Dendritic cell treated with granulocyte-macrophage colony-stimulating factor and Interleukin-4, amounts not matched to agents 40 ng/mL and 50 ng/mL, for 4 days (primary cell): ENCODE data around the gene PTPRS.

Source experiments
- H3K27ac Mint-ChIP-seq: one replicate; pipeline ENCODE4 v1.8.0; 2022; ENCODE audit warnings: mild to moderate bottlenecking, mixed read lengths
- H3K27me3 Mint-ChIP-seq: one replicate; pipeline ENCODE4 v1.8.0; 2022; ENCODE audit warnings: mild to moderate bottlenecking, mixed read lengths
- H3K36me3 Mint-ChIP-seq: one replicate; pipeline ENCODE4 v1.8.0; 2022; ENCODE audit warnings: low read depth, mixed read lengths
- H3K4me1 Mint-ChIP-seq: one replicate; pipeline ENCODE4 v1.8.0; 2022; ENCODE audit warnings: low read depth, mixed read lengths
- H3K4me3 Mint-ChIP-seq: one replicate; pipeline ENCODE4 v1.8.0; 2022; ENCODE audit warnings: mild to moderate bottlenecking, moderate library complexity, mixed read lengths
- H3K9me3 Mint-ChIP-seq: one replicate; pipeline ENCODE4 v1.8.0; 2022; ENCODE audit warnings: mixed read lengths
- intact Hi-C: fragments of 100-400 bp; cut with micrococcal nuclease; formaldehyde crosslinking; loops from one replicate; pipeline ENCODE4 v1.15.0; 2022

Gene PTPRS

DNA sequence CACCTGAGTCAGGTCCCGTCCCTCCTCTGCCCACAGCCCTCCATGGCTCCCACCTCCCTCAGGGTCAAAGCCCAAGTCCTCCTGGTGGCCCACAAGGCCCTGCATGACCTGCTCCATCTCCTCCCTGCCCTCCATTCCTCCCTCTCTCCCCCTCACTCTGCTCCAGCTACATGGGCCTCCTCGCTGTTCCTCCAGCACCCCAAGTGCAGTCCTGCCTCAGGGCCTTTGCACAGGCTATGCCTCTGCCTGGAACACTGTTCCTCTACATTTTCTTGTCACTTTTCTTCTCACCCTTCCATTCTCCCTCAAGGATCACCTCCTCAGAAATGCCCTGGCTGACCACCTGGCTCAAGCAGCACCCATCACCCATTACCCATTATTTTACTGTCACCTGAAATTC lies 41.5 kb downstream of the PTPRS start:
- intact Hi-C loops, result no loop called here
- Mint-ChIP-seq H3K4me1 (no peaks in the 10 kb centered on the region), H3K4me3 (no peak overlapping the region), H3K36me3 (no peaks in the 10 kb centered on the region), H3K9me3 (no peaks in the 10 kb centered on the region), H3K27me3 (peaks cover 9% of the 10 kb centered on the region), H3K27ac (no peak overlapping the region)

DNA sequence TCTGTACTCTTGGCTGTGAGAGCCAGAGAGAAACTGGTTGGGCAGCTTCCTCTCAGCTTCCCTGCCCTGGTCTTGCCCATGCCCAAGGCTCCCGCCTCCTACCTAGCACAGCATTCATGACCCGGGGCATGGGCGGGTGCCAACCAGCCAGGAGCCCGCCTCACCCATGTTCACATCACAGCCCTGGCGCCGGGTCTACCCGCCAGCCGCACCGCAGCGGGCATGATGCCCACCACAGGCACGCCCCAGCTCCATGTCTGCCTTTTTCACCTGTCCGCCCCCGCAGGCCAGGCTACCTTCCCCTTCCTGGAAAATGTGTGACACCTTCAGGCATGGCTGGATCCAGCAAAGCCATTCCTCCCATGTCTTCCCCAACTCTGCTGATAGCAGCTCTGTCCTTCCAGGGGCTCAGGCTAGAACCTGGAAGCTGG lies 42.1 kb downstream of the PTPRS start:
- no peak overlapping the region for H3K27ac Mint-ChIP-seq
- peaks cover 15% of the 10 kb centered on the region for H3K27me3 Mint-ChIP-seq
- H3K4me3 Mint-ChIP-seq, result no peak overlapping the region
- H3K36me3 Mint-ChIP-seq, result no peaks in the 10 kb centered on the region
- intact Hi-C loops, result no loop called here
- H3K9me3 Mint-ChIP-seq, result no peaks in the 10 kb centered on the region
- H3K4me1 Mint-ChIP-seq, result no peaks in the 10 kb centered on the region

DNA sequence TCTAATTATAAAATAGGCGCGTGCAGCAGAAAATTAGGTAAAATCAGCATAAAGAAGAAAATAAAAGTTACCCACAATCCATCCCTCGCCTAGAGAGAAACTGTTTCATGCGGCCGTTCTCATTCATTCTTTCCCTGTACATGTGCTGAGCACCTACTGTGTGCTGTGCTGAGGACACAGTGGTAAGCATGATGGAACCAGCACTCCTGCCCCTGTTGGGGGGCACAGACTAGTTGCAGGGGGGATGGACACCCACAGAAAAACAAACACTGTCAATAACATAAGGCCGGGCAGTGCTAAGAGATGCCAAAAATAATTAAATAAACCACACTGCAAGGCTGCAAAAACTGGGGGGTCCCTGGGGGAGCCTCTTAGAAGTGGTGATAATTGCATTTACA lies 43.3 kb downstream of the PTPRS start:
- Mint-ChIP-seq H3K36me3 (no peaks in the 10 kb centered on the region), H3K27me3 (peaks cover 21% of the 10 kb centered on the region), H3K9me3 (no peaks in the 10 kb centered on the region), H3K4me3 (no peak overlapping the region), H3K4me1 (no peaks in the 10 kb centered on the region), H3K27ac (no peak overlapping the region)
- intact Hi-C loops, result no loop called here

DNA sequence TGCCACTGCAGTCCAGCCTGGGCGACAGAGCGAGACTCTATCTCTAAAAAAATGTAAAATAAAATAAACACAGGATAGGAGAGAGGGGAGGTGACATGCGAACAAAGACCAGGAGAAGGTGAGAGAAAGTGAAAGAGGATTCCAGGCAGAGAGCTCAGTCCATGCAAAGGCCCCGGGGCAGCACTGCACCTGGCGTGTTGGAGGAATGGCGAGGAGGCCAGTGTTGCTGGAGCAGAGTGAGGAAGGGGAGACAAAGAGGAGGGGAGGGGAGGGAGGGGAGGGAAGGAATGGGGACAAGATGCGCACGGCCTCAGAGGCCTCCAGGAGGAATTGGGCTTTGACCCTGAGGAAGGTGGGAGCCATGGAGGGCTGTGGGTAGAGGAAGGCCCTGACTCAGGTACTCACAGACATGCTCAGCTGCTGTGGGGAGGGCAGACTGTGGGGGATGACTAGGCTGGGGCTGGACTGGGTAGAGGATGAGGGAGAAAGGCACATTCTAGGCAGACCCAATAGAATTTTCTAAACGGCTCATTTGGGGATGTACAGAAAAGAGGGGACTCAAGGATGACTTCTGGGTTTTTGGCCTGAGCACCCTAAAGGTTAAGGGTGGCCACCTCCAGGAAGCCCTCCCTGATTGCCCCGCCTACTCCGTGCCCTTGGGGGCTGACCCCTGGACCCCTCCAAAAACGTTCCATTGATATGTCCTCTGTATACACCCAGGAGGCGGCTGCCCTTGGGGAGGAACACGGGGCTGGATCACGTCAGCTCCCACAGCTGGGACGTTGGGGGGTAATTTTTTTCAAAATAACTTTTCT lies 43.9 kb downstream of the PTPRS start:
- Mint-ChIP-seq H3K4me1 (no peaks in the 10 kb centered on the region), H3K27me3 (peaks cover 27% of the 10 kb centered on the region), H3K36me3 (no peaks in the 10 kb centered on the region), H3K9me3 (no peaks in the 10 kb centered on the region), H3K27ac (no peak overlapping the region), H3K4me3 (no peak overlapping the region)
- intact Hi-C loops, result no loop called here

DNA sequence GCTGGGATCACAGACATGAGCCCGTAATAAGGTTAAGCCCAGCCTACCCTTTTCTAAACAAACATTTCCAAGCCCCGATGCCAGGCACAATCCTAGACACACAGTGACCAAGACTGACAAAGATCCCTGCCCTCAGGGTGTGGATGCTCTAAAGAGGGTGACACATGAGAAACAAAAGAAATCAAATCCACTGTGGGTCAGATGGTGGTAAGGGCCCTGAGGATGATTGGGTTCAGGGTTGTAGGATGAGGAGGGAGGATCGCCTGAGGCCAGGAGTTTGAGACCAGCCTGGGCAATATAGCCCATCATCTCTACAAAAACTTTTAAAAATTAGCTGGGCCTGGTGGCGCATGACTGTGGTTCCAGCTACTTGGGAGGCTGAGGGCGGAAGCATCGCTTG lies 44.6 kb downstream of the PTPRS start:
- Mint-ChIP-seq H3K27me3 (peaks cover 32% of the 10 kb centered on the region), H3K36me3 (no peaks in the 10 kb centered on the region), H3K4me1 (no peaks in the 10 kb centered on the region), H3K4me3 (no peak overlapping the region), H3K27ac (no peak overlapping the region), H3K9me3 (no peaks in the 10 kb centered on the region)
- intact Hi-C loops, result no loop called here

DNA sequence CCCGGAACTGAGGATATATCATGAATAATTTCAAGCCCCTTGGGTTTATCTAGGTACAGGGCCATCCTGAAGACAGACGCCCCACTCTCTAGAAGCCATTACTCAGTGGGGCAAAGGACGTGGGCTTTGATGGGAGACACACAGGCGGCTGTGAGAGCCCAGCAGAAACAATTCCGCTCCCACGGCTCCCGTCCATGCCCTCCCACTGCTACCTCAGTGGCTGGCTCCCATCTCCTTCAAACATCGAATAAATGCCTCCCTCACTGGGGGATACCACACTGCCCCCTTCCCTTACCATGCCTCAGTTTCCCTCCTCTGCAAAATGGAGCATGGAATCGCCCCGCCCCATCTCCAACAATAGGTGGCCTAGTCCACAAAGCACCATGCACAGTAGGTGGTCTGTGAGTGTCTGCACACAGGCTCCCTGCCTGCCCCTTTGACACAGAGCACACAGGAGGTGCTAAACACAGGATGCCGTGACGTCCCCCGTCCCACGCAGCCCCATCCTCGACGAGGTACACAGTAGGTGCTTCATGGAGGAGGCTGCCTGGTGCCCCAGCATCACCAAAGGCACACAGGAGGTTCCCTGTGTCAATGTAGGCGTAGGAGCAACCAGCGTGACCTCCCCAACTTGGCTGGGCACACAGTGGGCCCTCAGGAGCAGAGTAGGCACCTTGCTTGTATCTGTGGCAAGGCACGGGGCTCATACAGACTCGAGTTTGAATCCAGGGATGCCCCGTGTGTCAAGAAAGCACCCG lies 46.0 kb downstream of the PTPRS start:
- Mint-ChIP-seq H3K27ac (no peak overlapping the region), H3K36me3 (no peaks in the 10 kb centered on the region), H3K9me3 (no peaks in the 10 kb centered on the region), H3K4me3 (no peak overlapping the region), H3K27me3 (peaks cover 34% of the 10 kb centered on the region), H3K4me1 (no peaks in the 10 kb centered on the region)
- intact Hi-C loops, result no loop called here

DNA sequence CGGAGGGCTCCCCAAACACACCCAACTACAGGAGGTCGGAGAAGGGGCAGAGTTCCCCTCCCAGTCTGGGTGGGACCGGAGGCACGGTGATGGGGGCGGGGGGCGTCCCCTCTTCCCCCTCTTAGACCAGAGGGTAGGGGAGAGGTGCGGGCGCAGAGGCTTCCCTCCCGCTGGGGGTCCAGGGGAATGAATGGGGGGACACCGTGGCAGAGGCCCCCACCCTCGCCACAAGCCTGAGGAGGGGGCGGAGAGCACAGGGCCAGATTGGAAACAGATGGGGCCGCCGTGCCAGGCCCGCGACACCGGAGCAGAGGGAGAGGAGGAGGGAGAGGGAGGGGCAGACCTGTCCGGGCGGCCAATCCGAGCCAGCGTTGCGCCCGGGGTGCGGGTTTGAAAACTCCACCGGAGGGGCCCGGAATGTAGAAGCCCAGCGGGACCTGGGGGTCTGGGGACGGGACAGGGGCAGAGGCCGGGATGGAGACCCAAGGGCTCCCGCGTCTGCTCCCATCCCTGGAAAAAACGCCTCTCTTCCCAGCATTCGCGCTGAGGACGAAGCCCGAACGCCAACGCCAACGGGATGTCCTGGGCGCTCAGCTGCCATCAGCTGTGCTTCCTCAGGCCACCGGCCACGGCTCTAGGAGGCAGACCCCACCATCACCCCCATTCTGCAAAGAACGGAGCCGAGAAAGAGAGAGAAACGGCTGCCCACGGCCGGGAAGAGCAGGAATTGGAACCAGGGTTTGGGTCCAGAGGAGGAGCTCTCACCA lies 46.8 kb downstream of the PTPRS start:
- no peak overlapping the region for H3K4me3 Mint-ChIP-seq
- intact Hi-C loops, result no loop called here
- peaks cover 34% of the 10 kb centered on the region for H3K27me3 Mint-ChIP-seq
- no peaks in the 10 kb centered on the region for H3K36me3 Mint-ChIP-seq
- H3K9me3 Mint-ChIP-seq, result no peaks in the 10 kb centered on the region
- H3K4me1 Mint-ChIP-seq, result no peaks in the 10 kb centered on the region
- H3K27ac Mint-ChIP-seq, result no peak overlapping the region

DNA sequence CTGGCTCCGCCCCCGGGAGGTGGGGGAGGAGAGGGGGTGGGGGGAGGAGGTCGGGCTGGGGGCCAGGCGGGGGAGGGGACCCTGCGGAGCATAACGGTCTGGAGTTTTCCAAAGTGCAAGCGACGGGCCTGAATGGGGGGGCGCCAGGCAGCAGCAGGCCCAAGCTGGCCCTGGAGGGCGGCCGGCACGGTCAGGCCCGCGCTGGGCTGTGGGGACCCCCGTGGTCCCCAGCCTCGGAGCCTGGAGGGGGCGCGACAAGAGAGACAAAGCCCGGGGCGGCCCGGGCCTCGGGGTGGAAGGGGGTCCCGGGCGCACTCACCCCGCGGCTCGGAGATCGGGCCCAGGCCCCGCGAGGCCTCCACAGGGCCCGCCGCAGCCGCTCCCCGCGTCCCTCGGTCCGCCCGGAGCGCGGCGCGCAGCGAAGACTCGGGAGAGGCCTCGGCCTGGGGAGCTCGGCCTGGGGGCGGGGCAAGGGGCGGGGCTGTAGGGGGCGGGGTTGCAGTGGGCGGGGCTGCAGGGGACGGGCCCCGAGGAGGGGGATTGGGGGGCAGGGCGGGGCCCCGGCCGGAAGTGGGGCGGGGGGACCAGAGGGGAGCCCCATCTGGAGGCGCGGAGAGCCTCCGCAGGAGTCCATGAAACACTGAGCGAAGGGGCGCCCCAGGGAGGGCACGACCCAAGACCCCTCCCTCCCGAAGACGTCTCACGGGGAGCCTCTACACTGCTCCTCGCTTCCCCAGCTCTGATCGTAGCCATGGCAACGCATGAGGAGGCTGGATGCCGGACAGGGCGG lies 47.6 kb downstream of the PTPRS start:
- intact Hi-C loops, result no loop called here
- no peak overlapping the region for H3K4me3 Mint-ChIP-seq
- H3K27ac Mint-ChIP-seq, result no peak overlapping the region
- H3K4me1 Mint-ChIP-seq, result no peaks in the 10 kb centered on the region
- no peaks in the 10 kb centered on the region for H3K36me3 Mint-ChIP-seq
- peaks cover 34% of the 10 kb centered on the region for H3K27me3 Mint-ChIP-seq
- H3K9me3 Mint-ChIP-seq, result no peaks in the 10 kb centered on the region

DNA sequence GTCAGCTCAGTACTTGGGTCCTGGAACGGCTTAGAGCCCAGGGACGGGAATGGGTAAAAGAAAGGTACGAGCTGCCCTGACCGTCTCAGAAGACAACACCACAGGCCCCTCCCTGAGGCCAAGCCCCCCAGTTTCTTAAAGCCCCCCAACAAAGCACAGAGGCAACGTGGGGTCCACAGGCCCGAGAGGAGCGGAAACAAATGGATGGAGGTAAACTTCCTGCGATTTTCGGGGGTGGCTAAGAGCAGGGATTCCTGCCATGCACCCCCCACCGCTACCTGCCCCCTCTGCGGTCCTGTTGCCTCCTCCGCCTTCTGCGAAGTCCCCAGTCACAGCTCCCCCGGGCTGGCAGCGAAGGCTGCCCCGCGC lies 48.2 kb downstream of the PTPRS start:
- intact Hi-C loops, result no loop called here
- H3K9me3 Mint-ChIP-seq, result no peaks in the 10 kb centered on the region
- H3K27me3 Mint-ChIP-seq, result peaks cover 34% of the 10 kb centered on the region
- H3K4me3 Mint-ChIP-seq, result no peak overlapping the region
- H3K36me3 Mint-ChIP-seq, result no peaks in the 10 kb centered on the region
- H3K27ac Mint-ChIP-seq, result no peak overlapping the region
- no peaks in the 10 kb centered on the region for H3K4me1 Mint-ChIP-seq

DNA sequence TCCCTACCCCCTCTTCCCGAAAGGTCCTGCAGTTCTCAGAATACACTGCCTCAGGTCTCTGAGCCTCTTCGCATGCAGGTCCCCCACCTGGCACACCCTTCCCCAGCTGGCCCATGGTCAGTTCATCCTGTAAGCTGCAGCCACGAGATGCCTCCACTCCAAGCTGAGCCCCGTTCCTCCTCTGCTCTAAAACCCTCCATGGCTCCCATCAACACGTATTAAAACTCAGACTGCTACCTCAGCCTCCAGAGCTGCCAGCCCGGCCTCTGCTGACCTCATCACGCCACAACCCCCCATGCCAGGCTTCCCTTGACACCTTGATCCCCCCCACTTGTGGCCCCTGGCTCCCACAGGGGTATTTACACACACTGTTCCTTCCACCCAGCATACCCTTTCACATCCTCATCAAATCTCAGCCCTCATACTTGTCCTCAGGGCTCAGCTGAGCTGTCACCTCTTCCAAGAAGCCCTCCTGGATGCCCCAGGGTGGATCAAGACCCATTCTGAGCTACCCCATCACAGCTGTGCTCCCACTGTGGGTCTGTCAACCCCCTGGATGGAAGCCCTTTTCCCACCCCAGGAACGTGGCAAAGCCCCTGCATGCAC lies 48.9 kb downstream of the PTPRS start:
- H3K9me3 Mint-ChIP-seq, result no peaks in the 10 kb centered on the region
- intact Hi-C loops, result no loop called here
- no peak overlapping the region for H3K4me3 Mint-ChIP-seq
- H3K27me3 Mint-ChIP-seq, result peaks cover 34% of the 10 kb centered on the region
- no peaks in the 10 kb centered on the region for H3K4me1 Mint-ChIP-seq
- H3K27ac Mint-ChIP-seq, result no peak overlapping the region
- H3K36me3 Mint-ChIP-seq, result no peaks in the 10 kb centered on the region
